Fibroblast of villous mesenchyme (primary cell): ENCODE results near the gene IPP. TPM values are rescaled to one million over a fixed set of nuclear protein-coding genes. Genes with fewer than 3 reads are reported as not detected.
"Not testable (repeated sequence)": the region's sequence is repeated elsewhere in the genome, so short reads cannot be mapped to it uniquely, and the experiment has no call there.

Experiments
- DNase-seq: peaks from one replicate; pipeline ENCODE4 v3.0.0-alpha.2; 2010; ENCODE audit warnings: low read depth
- H3K4me3 ChIP-seq: 2 replicates; pipeline ENCODE4 v1.5.1; 2011; ENCODE audit warnings: low read depth, mild to moderate bottlenecking, low read length
- total RNA-seq: library from RNA; depleted of rRNA; stranded (reverse); fragments of >200 nt; gene quantifications from 2 replicates; pipeline ENCODE4 v1.2.3, GENCODE V29; 2012
- TF ChIP-seq, protein P1 (sequence below): IDR thresholded peaks from 2 replicates; pipeline ENCODE4 v1.5.1; 2012; ENCODE audit warnings: low read depth, mild to moderate bottlenecking, low read length; ENCODE audit not compliant: insufficient read depth

The IPP gene
- total RNA-seq, 1 donor, result 14.7 TPM

- TF ChIP-seq, protein P1, sequence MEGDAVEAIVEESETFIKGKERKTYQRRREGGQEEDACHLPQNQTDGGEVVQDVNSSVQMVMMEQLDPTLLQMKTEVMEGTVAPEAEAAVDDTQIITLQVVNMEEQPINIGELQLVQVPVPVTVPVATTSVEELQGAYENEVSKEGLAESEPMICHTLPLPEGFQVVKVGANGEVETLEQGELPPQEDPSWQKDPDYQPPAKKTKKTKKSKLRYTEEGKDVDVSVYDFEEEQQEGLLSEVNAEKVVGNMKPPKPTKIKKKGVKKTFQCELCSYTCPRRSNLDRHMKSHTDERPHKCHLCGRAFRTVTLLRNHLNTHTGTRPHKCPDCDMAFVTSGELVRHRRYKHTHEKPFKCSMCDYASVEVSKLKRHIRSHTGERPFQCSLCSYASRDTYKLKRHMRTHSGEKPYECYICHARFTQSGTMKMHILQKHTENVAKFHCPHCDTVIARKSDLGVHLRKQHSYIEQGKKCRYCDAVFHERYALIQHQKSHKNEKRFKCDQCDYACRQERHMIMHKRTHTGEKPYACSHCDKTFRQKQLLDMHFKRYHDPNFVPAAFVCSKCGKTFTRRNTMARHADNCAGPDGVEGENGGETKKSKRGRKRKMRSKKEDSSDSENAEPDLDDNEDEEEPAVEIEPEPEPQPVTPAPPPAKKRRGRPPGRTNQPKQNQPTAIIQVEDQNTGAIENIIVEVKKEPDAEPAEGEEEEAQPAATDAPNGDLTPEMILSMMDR, result no peak
- no peak overlapping the region for H3K4me3 ChIP-seq
- peak; percentile 29 for DNase-seq
These were observed 15.7 kb upstream of the IPP start for GRCh38 chr1:45765999-45766792.

DNA sequence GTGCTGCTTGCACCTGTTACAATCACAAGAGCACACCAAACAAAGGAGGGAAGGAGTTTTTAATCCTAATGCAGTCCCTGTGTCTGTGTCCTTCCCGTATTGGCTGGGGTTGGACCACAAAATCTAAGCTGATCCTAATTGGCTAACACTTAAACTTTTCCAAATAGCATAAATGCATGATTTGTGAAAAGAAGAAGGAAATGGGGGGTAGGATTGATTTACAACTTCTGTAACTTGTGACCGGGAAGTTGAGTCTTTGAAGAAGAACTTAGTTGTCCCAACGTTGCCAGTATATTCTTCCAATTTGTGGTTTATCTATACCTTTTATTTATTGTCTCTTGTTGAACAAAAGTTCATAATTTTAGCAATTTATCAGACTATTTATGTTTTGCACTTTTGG, 11.8 kb upstream of the IPP start:
- TF ChIP-seq, protein P1, result no peak
- no peak for DNase-seq
- no peak overlapping the region for H3K4me3 ChIP-seq

GRCh38 chr1:45755697-45756096, 5.2 kb upstream of the IPP start:
- H3K4me3 ChIP-seq, result no peak overlapping the region
- TF ChIP-seq, protein P1, result no peak
- DNase-seq, result no peak

- no peak for DNase-seq
- H3K4me3 ChIP-seq, result no peak overlapping the region
- TF ChIP-seq, protein P1, result no peak
These were observed 3.0 kb upstream of the IPP start for GRCh38 chr1:45753248-45754037.

DNA sequence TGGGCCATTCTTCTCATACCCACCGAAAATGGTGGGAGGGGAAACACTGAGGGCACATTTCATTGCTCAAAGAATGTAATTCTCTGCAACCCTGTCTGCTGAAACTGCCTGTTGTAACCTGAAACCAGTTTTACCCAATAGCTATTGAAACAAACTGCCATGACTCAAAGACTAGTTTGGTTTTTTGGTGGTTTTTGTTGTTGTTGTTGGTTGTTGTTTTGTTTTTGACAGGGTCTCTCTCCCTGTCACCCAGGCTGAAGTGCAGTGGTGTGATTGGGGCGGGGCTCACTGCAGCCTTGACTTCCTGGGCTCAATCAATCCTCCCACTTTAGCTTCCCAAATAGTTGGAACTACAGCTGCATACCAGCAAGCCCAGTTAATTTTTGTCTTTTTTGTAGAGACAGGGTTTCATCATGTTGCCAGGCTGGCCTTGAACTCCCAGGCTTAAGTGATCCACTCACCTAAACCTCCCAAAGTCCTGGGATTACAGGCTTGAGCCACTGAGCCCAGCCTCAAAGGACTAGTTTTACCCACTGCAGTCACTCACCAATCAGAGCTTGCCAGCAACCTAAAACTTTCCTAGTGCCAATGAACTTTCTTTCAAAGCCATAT, 2.1 kb upstream of the IPP start:
- TF ChIP-seq, protein P1, result no peak
- no peak overlapping the region for H3K4me3 ChIP-seq
- DNase-seq, result peak; percentile 58

- DNase-seq, result no peak
- H3K4me3 ChIP-seq, result no peak overlapping the region
- TF ChIP-seq, protein P1, result no peak
These were observed 1.6 kb upstream of the IPP start for GRCh38 chr1:45752014-45752413.

GRCh38 chr1:45751039-45751838, 786 bp upstream of the IPP start:
- DNase-seq, result not testable (repeated sequence)
- H3K4me3 ChIP-seq, result peak overlapping the region; percentile 88
